Bronchus fibroblast of lung (primary cell): ENCODE measurements around the gene MRPL54. TPM values are rescaled to one million over a fixed set of nuclear protein-coding genes. Genes with fewer than 3 reads are reported as not detected.

ENCODE experiments used
- total RNA-seq: library from RNA; depleted of rRNA; stranded (reverse); fragments of >200 nt; gene quantifications from 2 replicates; pipeline ENCODE4 v1.2.3, GENCODE V29; 2015

Gene MRPL54
- total RNA-seq: 92.8 and 93.9 TPM in 2 replicates

GRCh38 chr19:3762501-3763459 is at the start of gene MRPL54:
MRPL54 (plus strand) TSS chr19:3762682; CDS start chr19:3762701, 19 bp downstream.

GRCh38 chr19:3761382-3762129 is 926 bp upstream of the MRPL54 start, which contains the start of gene APBA3:
APBA3 (minus strand) TSS chr19:3761692; CDS start chr19:3760264, 1,428 bp downstream.

GRCh38 chr19:3771906-3772455 is 9.5 kb downstream of the MRPL54 start, which contains the start of gene RAX2:
RAX2 (minus strand) TSS chr19:3772228; CDS start chr19:3771742, 486 bp downstream.

GRCh38 chr19:3785938-3786824 is 23.7 kb downstream of the MRPL54 start, which contains the start of gene MATK:
MATK (minus strand) TSS chr19:3786381; CDS start chr19:3785135, 1,246 bp downstream.

Other genes starting within 250 kb of the MRPL54 start
- not detected in 2 replicates for gene TEKTIP1, start 223.5 kb upstream of the MRPL54 start, total RNA-seq
- gene MFSD12, start 205.1 kb upstream of the MRPL54 start, total RNA-seq: 70.3 and 77.4 TPM in 2 replicates
- 169 and 170 TPM in 2 replicates for gene HMG20B, start 189.7 kb upstream of the MRPL54 start, total RNA-seq
- gene GIPC3, start 177.2 kb upstream of the MRPL54 start, total RNA-seq: 0.15 and 0.17 TPM in 2 replicates
- 1.8 and 3.4 TPM in 2 replicates for gene TBXA2R, start 155.8 kb upstream of the MRPL54 start, total RNA-seq
- gene CACTIN, start 135.9 kb upstream of the MRPL54 start, total RNA-seq: 36.3 and 38.5 TPM in 2 replicates
- gene PIP5K1C, start 62.2 kb upstream of the MRPL54 start, total RNA-seq: 18.8 and 21.1 TPM in 2 replicates
- not detected in 2 replicates for gene TJP3, start 54.3 kb upstream of the MRPL54 start, total RNA-seq
- 19.2 and 19.8 TPM in 2 replicates for gene APBA3, start 990 bp upstream of the MRPL54 start, total RNA-seq
- gene RAX2, start 9.5 kb downstream of the MRPL54 start, total RNA-seq: not detected in 2 replicates
- gene MATK, start 23.7 kb downstream of the MRPL54 start, total RNA-seq: not detected in 2 replicates
- not detected in 2 replicates for gene ZFR2, start 106.4 kb downstream of the MRPL54 start, total RNA-seq
- gene ATCAY, start 118.0 kb downstream of the MRPL54 start, total RNA-seq: under 0.01 and 0.67 TPM in 2 replicates
- gene NMRK2, start 170.4 kb downstream of the MRPL54 start, total RNA-seq: not detected in 2 replicates
- gene DAPK3, start 208.4 kb downstream of the MRPL54 start, total RNA-seq: 51.8 and 52.2 TPM in 2 replicates
- gene EEF2, start 222.8 kb downstream of the MRPL54 start, total RNA-seq: 2,452 and 2,593 TPM in 2 replicates
- gene PIAS4, start 245.1 kb downstream of the MRPL54 start, total RNA-seq: 14.3 and 20.5 TPM in 2 replicates